Inflammatory macrophage treated with lipopolysaccharide for 1 hour (primary cell): ENCODE data around the gene EMC8.
"Not testable (repeated sequence)": the region's sequence is repeated elsewhere in the genome, so short reads cannot be mapped to it uniquely, and the experiment has no call there.

ENCODE experiments used
- DNase-seq, 2 donors: peaks; one replicate each; pipeline ENCODE4 v3.0.0-alpha.2; 2020 to 2022

Gene EMC8

DNA sequence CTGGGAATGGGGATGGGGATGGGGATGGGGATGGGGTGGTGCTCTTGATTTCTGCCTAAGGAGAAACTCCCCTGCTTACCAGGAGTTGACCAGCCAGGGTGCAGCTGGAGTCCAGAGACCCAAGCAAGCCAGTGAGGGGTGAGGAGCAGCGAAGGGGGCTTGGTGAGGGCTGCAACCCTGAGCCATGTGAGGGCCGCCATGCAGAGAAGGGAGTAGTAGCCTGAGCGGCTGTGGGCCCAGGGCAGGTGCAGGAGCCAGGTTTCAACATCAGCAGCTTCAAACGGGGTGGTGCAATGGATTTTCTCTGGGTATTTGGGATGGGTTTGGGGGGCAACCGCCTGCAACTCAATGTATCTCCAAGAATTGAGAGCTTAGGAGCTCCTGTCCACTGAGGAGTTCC is 35.4 kb upstream of the EMC8 start:
- DNase-seq = no peak

GRCh38 chr16:85833219-85833920 is 34.0 kb upstream of the EMC8 start:
- no peak for DNase-seq

- DNase-seq = no peak
Observed at GRCh38 chr16:85832570-85833218, 33.4 kb upstream of the EMC8 start.

GRCh38 chr16:85830821-85831220 is 31.5 kb upstream of the EMC8 start:
- DNase-seq = peak; percentile 60 to 72

- peak; percentile 80 to 83 for DNase-seq
Observed at GRCh38 chr16:85829751-85830445, 30.6 kb upstream of the EMC8 start.

GRCh38 chr16:85829171-85829719 is 29.9 kb upstream of the EMC8 start:
- DNase-seq = no peak

DNA sequence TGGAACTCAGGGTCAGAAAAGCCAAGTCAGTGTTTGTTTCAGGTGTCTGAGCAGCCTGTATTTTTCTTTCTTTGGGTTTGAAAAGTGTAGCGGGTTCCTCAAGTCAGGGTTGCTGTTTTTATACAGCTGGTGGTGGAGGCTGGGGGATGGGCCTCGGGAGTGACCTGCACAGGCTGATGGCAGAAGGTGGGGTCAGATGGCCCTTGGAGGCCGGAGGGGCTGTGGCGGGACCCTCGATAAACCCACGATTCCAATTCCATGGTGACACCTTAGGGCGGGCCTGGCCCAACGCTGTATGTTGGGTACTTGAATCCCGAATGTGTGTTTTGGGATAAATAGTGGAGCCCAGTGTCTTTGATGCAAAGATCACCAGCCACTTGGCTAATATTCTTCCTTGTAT is 28.8 kb upstream of the EMC8 start:
- DNase-seq = no peak

- no peak for DNase-seq
Observed at GRCh38 chr16:85826686-85827247, 27.4 kb upstream of the EMC8 start.

DNA sequence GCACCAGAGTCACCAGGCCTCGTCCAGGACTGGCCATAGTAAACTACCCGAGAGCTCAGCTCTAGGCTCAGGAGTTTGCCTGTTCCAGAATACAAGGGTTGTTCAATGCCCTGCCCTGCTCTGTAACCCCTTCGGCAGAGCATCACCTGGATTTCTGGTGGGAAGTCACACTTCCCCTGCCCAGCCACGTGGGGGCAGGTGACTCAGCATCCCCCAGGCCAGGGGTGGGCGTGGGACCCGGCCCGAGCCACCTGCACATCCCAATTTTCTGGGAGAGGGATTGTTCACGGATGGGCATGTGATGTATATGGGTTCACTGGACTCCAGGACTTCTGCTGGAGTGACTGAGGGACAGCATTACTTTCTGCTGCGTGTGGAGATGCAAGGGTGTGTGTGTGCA is 26.0 kb upstream of the EMC8 start:
- no peak for DNase-seq

DNA sequence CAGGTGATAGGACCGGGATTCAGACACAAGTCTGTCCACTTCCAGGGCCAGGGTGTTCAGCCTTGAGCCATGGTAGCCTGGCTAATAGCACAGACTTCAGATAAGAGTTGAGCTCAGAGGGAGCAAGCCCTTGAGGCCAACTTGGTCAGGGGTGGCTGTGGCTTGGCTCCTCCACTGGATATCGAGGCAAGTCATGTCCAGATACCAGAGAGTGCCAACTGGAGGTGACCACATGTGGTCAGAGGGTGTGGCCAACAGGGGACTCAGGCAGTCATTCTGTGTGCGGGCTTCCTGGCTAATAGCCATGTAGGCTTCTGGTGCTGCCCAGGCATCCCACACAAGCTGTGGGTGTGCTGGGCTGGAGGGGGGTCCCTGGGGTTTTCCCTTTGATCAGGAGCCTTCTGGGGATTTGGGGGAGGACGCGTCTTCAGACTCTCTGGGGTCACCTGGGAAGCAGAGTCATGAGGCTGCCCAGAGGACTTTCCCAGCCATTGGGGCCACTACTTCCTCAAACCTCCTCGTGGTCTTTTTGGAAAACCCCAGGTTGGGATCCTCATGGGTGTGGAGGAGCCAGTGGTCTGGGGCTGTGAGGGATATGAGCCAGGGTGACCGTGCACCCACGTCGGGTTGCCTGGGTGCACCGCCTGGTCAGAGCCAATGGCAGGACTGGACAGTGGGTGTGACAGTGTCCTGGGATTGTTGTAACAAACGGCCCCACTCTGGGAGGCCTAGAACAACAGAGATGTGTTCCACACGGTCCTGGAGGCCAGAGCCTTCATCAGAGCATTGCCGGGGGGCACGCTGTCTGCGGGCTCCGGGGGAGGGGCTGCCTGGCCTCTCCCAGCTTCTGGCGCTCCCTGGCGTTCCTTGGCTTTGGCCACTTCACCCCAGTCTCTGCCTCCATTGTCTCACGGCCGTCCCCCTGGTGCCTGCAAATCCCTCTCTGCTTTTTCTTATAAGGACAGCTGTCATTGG is 25.1 kb upstream of the EMC8 start:
- peak; percentile 95 to 100 for DNase-seq

GRCh38 chr16:85823328-85823920 is 24.1 kb upstream of the EMC8 start:
- no peak for DNase-seq

DNA sequence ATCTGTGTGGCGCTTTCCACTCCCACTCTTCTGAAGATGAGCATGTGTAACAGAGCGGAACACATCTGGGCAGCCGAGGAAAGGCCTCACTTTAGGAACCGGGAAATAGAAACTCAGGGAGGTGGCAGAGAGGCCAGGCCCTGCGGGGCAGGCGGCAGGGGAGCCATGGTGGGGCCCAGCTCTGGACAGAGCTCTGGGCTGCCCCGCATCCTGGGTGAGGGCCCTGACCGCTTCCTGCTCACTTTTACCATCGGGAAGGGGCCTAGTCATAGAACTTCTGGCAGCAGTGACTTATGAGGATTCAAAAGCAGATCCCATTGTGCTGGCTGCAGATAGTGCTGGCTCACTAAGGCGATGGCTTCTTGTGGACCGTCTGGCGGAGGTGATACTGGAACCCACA is 22.8 kb upstream of the EMC8 start:
- no peak for DNase-seq

DNA sequence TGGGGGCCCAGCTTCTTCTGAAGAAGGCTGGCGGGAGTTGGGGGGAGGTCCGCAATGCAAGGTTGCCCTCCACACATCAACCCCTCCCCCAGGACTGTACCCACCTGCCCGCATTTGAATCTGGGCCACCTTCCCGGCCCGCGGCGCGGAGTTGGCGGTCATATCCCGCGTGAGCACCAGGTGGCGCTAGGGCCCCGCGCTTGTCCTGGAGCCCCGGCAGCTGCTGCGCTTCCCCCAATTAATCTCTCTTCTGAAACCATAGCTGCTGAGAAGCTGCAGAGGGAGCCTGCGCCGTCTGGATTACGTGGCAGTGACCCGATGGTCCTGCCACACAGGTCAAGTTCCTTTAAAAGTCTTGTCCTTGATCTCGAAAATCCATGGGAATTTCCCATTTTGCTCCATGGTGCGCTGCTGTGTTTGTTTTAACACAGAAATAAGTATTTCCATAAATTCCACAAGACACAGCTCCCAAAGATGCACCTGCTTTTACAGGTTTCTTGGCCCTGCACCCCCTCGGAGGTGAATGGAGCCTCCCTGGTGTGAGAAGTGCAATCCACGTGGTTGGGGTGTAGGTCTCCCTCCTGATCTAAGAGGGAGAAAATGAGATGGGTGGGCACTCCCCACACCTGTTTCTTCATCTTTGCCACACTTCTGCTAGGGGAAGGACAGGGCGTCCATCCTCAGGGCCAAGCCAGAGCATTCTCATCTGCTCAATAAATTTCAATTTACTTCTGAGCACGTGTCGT is 22.2 kb upstream of the EMC8 start:
- DNase-seq = peak; percentile 91 to 93

DNA sequence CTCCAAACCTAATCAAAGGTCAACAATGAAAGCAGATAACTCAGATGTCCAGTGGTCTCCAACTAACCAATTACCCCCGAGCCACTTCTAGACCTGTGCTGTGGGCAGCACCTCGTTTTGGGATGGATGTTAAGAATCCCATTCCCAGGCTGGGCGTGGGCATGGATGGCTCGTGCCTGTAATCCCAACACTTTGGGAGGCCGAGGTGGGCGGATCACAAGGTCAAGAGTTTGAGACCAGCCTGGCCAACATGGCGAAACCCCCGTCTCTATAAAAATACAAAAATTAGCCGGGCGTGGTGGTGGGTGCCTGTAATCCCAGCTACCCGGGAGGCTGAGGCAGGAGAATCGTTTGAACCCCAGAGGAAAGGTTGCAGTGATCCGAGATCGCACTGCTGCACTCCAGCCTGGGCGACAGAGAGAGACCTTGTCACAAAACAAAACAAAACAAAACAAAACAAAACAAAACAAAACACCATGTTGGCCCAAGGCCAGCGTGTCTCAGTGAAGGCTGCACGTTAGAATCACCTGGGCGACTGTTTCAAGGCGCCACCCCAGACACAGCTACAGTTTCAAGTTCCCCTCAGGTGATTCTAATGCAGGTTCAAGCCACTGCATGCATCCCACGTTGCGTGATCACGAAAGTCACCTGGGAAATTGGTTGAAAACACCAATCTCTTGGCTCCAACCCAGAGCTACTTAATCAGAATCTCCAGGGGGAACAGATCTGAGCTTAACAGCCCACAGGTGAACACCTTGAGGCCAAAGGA is 21.4 kb upstream of the EMC8 start:
- DNase-seq = no peak

- no peak for DNase-seq
Observed at GRCh38 chr16:85819771-85820170, 20.4 kb upstream of the EMC8 start.

GRCh38 chr16:85819245-85819644 is 19.9 kb upstream of the EMC8 start:
- DNase-seq = peak; percentile 74 to 98

- DNase-seq = not testable (repeated sequence)
Observed at GRCh38 chr16:85817195-85817594, 17.9 kb upstream of the EMC8 start.

GRCh38 chr16:85816159-85816558 is 16.8 kb upstream of the EMC8 start:
- no peak for DNase-seq

DNA sequence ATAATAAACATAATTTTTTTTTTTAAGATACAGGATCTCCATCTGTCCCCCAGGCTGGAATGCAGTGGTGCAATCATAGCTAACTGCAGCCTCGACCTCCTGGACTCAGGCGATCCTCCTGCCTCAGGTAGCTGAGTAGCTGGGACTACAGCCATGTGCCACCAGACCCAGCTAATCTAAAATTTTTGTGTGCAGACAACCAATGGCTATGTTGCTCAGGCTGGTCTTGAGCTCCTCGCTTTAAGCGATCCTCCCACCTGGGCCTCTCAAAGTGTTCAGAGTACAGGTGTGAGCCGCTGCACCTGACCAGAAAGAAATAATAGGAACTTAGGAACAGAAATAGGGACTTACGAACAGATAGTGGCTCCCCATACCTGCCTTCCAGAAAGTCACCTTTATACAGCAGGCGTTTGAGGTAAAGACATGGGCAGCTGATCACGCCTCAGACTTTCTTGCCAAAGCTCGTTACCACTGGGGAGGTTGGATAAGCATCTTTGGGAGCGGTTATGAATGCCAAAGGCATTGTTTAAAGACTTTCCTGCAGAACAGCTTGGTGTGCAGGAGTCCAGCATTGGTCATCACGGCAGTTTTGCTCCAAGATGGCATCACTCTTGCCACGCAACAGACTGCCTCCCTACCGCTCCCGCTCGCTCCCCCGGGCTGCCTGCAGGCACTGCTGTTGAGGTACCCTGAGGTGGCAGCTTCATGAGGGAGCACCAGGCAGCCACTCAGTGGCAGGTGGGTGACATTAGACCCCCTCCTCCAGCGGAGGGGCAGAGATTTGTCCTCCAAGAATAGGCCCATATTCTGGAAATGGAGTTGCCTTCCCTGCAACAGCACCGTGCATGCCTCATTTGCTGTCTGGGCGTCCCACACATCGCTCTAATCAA is 13.7 kb upstream of the EMC8 start:
- DNase-seq = no peak
